AG09309 (cell line): ENCODE results near the gene PAX5.
A peak's percentile ranks its signal among the peaks of the same experiment; 100 is the strongest.

Experiments used
- DNase-seq: peaks from one replicate; pipeline ENCODE4 v3.0.0-alpha.2; 2010; ENCODE audit warnings: low read depth
- H3K4me3 ChIP-seq: 2 replicates; pipeline ENCODE4 v1.5.1; 2011; ENCODE audit warnings: mild to moderate bottlenecking, low read depth, low read length, moderate library complexity; ENCODE audit not compliant: control insufficient read depth
- CTCF ChIP-seq: IDR thresholded peaks from 2 replicates; pipeline ENCODE4 v1.5.1; 2011; ENCODE audit warnings: mild to moderate bottlenecking, low read depth, low read length, inconsistent platforms; ENCODE audit not compliant: insufficient read depth, control insufficient read depth; ENCODE audit errors: missing control alignments

Gene PAX5

GRCh38 chr9:36974731-36975130 lies 59.3 kb downstream of the PAX5 start:
- TF ChIP-seq CTCF: peak; percentile 44
- H3K4me3 ChIP-seq: no peak overlapping the region
- DNase-seq: no peak

DNA sequence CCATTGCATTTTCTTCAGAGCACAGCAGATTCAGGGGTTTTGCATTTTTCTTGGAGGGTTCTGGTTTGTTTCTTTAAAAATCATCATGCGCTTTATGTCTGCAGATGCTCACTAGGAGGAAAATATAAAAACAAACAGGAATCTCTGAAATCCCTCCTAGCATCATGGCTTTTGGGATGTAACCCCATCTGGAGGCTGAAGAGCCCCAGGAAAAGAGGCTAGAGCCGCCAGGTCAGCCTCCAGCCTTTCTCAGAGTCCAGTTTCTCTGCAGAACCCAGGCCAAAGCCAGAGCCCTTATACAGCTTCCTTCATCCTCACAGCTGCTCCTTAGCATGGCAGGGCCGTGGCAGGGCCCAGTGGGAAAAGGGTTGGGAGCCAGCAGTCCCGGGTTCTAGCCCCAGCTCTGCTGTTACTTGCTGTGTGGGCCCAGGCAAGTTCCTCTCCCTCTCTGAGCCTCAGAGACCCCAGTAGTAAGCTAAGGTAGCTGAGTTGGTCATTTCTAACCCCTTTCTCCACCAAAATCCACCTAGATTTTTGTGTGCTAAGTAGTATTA lies 62.1 kb downstream of the PAX5 start:
- no peak for TF ChIP-seq CTCF
- H3K4me3 ChIP-seq: no peak overlapping the region
- no peak for DNase-seq

DNA sequence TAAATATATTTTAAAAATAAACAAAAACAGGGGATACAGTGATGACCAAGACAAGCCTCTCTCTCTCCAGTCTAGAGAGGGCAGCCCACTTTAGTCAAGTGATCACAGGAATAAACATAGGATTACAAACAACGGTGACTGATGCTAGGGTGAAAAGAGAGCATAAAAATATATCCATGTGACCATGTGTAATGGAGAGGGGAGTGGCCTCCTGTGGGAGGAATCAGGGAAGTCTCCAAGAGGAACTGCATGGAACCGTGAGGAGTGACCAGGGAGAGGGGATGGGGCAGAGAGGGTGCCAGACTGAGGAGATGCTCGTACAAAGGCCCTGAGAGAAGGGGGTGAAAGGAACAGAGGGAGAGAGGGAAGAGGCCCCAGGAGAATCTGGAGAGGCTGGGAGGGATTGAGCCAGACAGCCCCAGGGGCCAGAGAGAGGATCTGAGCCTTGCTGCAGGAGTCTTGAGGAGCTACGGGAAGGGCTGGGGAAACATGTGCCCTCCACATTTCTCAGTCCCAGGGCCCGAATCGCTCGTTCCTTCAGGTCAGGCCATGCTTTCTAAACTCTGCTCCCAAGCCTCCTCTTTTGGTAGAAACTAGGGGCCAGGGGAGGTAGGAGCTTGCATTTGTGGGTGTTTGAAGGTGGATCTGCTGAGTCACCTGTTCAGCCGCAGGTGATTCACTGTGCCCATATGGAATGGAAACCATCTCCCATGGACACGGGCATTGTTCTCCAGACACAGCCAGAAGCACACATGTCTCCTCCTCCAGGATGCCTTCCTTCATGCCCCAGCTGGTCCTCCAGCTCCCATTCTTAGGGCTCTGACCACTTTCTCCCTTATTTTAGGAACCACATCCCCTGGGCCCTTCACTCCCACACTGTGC lies 63.8 kb downstream of the PAX5 start:
- no peak for DNase-seq
- H3K4me3 ChIP-seq: no peak overlapping the region
- TF ChIP-seq CTCF: no peak

- no peak for DNase-seq
- H3K4me3 ChIP-seq: no peak overlapping the region
- TF ChIP-seq CTCF: no peak
Measured at GRCh38 chr9:36969216-36969771, 64.8 kb downstream of the PAX5 start.

DNA sequence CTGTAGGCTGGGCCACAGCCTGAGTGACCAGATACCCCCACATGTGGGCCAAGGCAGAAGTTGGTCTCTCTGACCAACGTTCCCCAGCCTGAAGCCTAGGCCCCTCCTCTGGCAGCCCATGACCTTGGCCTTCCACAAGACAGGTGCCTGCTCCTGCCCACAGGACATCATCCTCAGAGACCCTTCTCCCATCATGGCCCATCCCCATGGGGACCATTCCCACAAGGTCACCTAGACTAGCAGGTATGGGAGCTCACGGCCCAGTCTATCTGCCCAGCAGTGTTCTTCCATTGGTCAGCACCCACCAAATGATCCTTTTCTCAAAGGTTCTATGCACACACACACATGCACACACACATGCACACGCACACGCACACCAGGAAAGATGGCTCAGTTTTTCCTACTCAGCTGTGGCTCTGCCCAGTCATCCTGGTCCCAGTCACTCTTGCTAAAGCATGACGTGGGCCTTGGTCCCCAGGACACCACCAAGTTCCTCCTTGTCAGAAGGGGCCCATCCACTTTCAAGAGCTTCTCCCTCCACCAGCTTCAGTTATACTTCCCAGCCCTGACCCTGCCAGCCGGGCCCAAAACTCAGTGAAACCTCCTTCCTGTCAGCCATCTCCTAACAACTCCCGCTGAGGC lies 65.4 kb downstream of the PAX5 start:
- H3K4me3 ChIP-seq: no peak overlapping the region
- TF ChIP-seq CTCF: no peak
- no peak for DNase-seq

DNA sequence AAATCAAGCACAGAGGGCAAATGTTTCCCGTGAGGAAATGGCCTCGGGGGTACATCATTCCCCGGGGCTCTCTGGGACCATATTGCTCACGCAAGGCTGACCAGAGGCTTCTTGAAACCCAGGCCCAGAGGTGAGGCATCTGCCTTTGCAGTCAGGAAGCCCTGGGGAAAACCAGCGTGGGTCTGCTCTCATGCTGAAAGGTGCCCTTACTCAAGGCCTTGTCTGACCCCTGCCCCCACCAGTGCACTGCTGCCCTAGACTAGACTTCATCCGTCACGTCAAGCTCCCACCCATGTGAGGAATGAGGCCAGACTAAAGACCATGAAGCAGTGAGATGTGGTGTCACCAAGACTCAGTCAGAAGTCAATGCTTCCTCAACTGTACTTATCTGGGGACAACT lies 66.1 kb downstream of the PAX5 start:
- no peak overlapping the region for H3K4me3 ChIP-seq
- no peak for DNase-seq
- TF ChIP-seq CTCF: no peak
